H1 (cell line): ENCODE measurements around the gene DCAF4. TPM values are rescaled to one million over a fixed set of nuclear protein-coding genes. Genes with fewer than 3 reads are reported as not detected.

Experiments used
- TEAD4 ChIP-seq: IDR thresholded peaks from 2 replicates; pipeline ENCODE4 v1.6.1; 2012; ENCODE audit warnings: low read depth, low read length, inconsistent platforms, mixed read lengths
- polyA plus RNA-seq, 7 experiments: library from polyadenylated mRNA; depleted of rRNA in 3 of 7; stranded (reverse) in 5 of 7; unstranded in 2 of 7; fragments of >200 nt in 5 of 7; fragments of 200-250 nt in 2 of 7; gene quantifications; 1 replicate in 5 of 7; 2 replicates in 1 of 7; 4 replicates in 1 of 7; pipeline versions ENCODE4 v1.2.1 to v1.2.3, GENCODE V29; 2011 to 2013; ENCODE audit warnings: missing spikeins in 2 of 7, mixed read lengths in 2 of 7
- total RNA-seq: library from RNA; stranded (reverse); fragmentation: NEBNext Ultra II Directional; extraction: Animal tissue kit (Norgen Biotek cat#: 25700); gene quantifications from 2 replicates; pipeline ENCODE4 v1.2.1, GENCODE V29; 2021
- TF ChIP-seq, protein P1 (sequence below): fragments of 300-600 bp; sonication (generic); IDR thresholded peaks from 2 replicates; pipeline ENCODE4 v1.7.1; 2012; ENCODE audit warnings: low read length, moderate library complexity, mild to moderate bottlenecking, inconsistent platforms; ENCODE audit not compliant: insufficient replicate concordance

DCAF4 gene
- total and polyA plus RNA-seq, 2 of the 8 experiments (the other 6 are each of a cell fraction or from before 2014, with no cell fraction given): 17.0 to 21.1 TPM

DNA sequence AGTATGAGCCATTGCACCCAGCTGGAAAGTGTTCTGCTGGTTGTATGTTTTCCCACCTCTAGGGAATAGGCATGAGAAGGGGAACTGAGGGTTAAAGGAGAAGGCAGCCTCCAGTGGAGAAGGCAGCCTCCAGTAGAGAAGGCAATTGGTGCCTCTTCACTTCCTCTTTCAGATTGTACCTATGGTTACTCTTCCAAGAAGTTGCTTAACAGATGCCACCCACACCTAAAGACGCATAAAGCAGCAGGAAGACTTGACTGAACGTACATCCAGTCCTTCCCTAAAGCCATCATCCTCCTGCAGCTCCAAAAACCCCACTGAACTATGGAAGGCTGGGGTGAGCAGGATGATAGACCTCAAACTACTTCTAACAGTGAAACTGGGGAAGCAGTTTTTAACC is 45.4 kb upstream of the DCAF4 start (continued):
- TF ChIP-seq, protein P1, sequence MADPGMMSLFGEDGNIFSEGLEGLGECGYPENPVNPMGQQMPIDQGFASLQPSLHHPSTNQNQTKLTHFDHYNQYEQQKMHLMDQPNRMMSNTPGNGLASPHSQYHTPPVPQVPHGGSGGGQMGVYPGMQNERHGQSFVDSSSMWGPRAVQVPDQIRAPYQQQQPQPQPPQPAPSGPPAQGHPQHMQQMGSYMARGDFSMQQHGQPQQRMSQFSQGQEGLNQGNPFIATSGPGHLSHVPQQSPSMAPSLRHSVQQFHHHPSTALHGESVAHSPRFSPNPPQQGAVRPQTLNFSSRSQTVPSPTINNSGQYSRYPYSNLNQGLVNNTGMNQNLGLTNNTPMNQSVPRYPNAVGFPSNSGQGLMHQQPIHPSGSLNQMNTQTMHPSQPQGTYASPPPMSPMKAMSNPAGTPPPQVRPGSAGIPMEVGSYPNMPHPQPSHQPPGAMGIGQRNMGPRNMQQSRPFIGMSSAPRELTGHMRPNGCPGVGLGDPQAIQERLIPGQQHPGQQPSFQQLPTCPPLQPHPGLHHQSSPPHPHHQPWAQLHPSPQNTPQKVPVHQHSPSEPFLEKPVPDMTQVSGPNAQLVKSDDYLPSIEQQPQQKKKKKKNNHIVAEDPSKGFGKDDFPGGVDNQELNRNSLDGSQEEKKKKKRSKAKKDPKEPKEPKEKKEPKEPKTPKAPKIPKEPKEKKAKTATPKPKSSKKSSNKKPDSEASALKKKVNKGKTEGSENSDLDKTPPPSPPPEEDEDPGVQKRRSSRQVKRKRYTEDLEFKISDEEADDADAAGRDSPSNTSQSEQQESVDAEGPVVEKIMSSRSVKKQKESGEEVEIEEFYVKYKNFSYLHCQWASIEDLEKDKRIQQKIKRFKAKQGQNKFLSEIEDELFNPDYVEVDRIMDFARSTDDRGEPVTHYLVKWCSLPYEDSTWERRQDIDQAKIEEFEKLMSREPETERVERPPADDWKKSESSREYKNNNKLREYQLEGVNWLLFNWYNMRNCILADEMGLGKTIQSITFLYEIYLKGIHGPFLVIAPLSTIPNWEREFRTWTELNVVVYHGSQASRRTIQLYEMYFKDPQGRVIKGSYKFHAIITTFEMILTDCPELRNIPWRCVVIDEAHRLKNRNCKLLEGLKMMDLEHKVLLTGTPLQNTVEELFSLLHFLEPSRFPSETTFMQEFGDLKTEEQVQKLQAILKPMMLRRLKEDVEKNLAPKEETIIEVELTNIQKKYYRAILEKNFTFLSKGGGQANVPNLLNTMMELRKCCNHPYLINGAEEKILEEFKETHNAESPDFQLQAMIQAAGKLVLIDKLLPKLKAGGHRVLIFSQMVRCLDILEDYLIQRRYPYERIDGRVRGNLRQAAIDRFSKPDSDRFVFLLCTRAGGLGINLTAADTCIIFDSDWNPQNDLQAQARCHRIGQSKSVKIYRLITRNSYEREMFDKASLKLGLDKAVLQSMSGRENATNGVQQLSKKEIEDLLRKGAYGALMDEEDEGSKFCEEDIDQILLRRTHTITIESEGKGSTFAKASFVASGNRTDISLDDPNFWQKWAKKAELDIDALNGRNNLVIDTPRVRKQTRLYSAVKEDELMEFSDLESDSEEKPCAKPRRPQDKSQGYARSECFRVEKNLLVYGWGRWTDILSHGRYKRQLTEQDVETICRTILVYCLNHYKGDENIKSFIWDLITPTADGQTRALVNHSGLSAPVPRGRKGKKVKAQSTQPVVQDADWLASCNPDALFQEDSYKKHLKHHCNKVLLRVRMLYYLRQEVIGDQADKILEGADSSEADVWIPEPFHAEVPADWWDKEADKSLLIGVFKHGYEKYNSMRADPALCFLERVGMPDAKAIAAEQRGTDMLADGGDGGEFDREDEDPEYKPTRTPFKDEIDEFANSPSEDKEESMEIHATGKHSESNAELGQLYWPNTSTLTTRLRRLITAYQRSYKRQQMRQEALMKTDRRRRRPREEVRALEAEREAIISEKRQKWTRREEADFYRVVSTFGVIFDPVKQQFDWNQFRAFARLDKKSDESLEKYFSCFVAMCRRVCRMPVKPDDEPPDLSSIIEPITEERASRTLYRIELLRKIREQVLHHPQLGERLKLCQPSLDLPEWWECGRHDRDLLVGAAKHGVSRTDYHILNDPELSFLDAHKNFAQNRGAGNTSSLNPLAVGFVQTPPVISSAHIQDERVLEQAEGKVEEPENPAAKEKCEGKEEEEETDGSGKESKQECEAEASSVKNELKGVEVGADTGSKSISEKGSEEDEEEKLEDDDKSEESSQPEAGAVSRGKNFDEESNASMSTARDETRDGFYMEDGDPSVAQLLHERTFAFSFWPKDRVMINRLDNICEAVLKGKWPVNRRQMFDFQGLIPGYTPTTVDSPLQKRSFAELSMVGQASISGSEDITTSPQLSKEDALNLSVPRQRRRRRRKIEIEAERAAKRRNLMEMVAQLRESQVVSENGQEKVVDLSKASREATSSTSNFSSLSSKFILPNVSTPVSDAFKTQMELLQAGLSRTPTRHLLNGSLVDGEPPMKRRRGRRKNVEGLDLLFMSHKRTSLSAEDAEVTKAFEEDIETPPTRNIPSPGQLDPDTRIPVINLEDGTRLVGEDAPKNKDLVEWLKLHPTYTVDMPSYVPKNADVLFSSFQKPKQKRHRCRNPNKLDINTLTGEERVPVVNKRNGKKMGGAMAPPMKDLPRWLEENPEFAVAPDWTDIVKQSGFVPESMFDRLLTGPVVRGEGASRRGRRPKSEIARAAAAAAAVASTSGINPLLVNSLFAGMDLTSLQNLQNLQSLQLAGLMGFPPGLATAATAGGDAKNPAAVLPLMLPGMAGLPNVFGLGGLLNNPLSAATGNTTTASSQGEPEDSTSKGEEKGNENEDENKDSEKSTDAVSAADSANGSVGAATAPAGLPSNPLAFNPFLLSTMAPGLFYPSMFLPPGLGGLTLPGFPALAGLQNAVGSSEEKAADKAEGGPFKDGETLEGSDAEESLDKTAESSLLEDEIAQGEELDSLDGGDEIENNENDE: no peak
- no peak for TF ChIP-seq TEAD4
- TF ChIP-seq, all 59 proteins: peak for 0
